Putamen (tissue), 1 donor: ENCODE results near the gene TIGAR.
A peak's percentile ranks its signal among the peaks of the same experiment; 100 is the strongest.

Source experiments
- DNase-seq: peaks from one replicate; pipeline ENCODE4 v3.0.0-alpha.2; 2016; ENCODE audit warnings: low spot score

The TIGAR gene

GRCh38 chr12:4303750-4304149 lies 17.3 kb upstream of the TIGAR start:
- no peak for DNase-seq

- no peak for DNase-seq
Measured at GRCh38 chr12:4307593-4308333, 13.2 kb upstream of the TIGAR start.

GRCh38 chr12:4308334-4308950 lies 12.6 kb upstream of the TIGAR start:
- no peak for DNase-seq

- DNase-seq: no peak
Measured at GRCh38 chr12:4311776-4312175, 9.2 kb upstream of the TIGAR start.

- DNase-seq: no peak
Measured at GRCh38 chr12:4312251-4312650, 8.8 kb upstream of the TIGAR start.

- DNase-seq: no peak
Measured at GRCh38 chr12:4320497-4320852, 538 bp upstream of the TIGAR start.

- DNase-seq: no peak
Measured at GRCh38 chr12:4322726-4323125, 1.7 kb downstream of the TIGAR start.

GRCh38 chr12:4323396-4323795 lies 2.4 kb downstream of the TIGAR start:
- DNase-seq: no peak

GRCh38 chr12:4324366-4324765 lies 3.4 kb downstream of the TIGAR start:
- no peak for DNase-seq

GRCh38 chr12:4325966-4326365 lies 5.0 kb downstream of the TIGAR start:
- DNase-seq: no peak

GRCh38 chr12:4327293-4327692 lies 6.3 kb downstream of the TIGAR start:
- no peak for DNase-seq

GRCh38 chr12:4330203-4330602 lies 9.2 kb downstream of the TIGAR start:
- DNase-seq: no peak

GRCh38 chr12:4331221-4331620 lies 10.2 kb downstream of the TIGAR start:
- no peak for DNase-seq

- DNase-seq: no peak
Measured at GRCh38 chr12:4331842-4332241, 10.8 kb downstream of the TIGAR start.

- DNase-seq: no peak
Measured at GRCh38 chr12:4346931-4347330, 25.9 kb downstream of the TIGAR start.

- no peak for DNase-seq
Measured at GRCh38 chr12:4353785-4354208, 32.8 kb downstream of the TIGAR start.

- no peak for DNase-seq
Measured at GRCh38 chr12:4355156-4356040, 34.4 kb downstream of the TIGAR start.

GRCh38 chr12:4356041-4356327 lies 35.0 kb downstream of the TIGAR start:
- no peak for DNase-seq

GRCh38 chr12:4366090-4366489 lies 45.1 kb downstream of the TIGAR start:
- DNase-seq: no peak

GRCh38 chr12:4369548-4369947 lies 48.5 kb downstream of the TIGAR start:
- DNase-seq: peak; percentile 32

GRCh38 chr12:4370265-4370664 lies 49.3 kb downstream of the TIGAR start:
- DNase-seq: no peak

GRCh38 chr12:4372653-4373052 lies 51.6 kb downstream of the TIGAR start:
- no peak for DNase-seq

- DNase-seq: no peak
Measured at GRCh38 chr12:4375449-4375848, 54.4 kb downstream of the TIGAR start.
